HEK293 (cell line): ENCODE measurements around the gene CA11.

Experiments used
- CTCF ChIA-PET: fragments of 350-600 bp; formaldehyde crosslinking; extraction: SDS; loops from one replicate; lab custom pipeline; 2021; ENCODE audit warnings: antibody characterized with exemption; lab: Yijun Ruan, JAX
- POLR2A ChIA-PET: fragments of 300-600 bp; formaldehyde crosslinking; extraction: SDS; loops from one replicate; lab custom pipeline; 2020; ENCODE audit warnings: antibody characterized with exemption, inconsistent platforms; lab: Yijun Ruan, JAX
- H3K27ac ChIP-seq: fragments of 200-500 bp; sonication (Bioruptor generic); 2 replicates; pipeline ENCODE4 v1.5.1; 2014; ENCODE audit warnings: low read depth, low read length, control low read depth, inconsistent platforms; ENCODE audit errors: extremely low read depth
- H3K36me3 ChIP-seq, 2 experiments: fragments of 200-500 bp in 1 of 2; sonication (Bioruptor generic) in 1 of 2; 1 replicate in 1 of 2; 2 replicates in 1 of 2; pipeline ENCODE4 v1.5.1; 2014 to 2017; ENCODE audit warnings: inconsistent platforms in 2 of 2, low read length in 2 of 2; ENCODE audit not compliant: control insufficient read depth in 2 of 2, insufficient read depth in 1 of 2
- H3K4me1 ChIP-seq: fragments of 200-500 bp; sonication (Bioruptor generic); 2 replicates; pipeline ENCODE4 v1.5.1; 2014; ENCODE audit warnings: mild to moderate bottlenecking, low read length, inconsistent platforms; ENCODE audit not compliant: control insufficient read depth, insufficient read depth
- H3K4me3 ChIP-seq: 2 replicates; pipeline ENCODE4 v1.5.1; 2011; ENCODE audit warnings: low read depth, mild to moderate bottlenecking, control low read depth, low read length, moderate library complexity
- H3K9me3 ChIP-seq: fragments of 200-500 bp; sonication (Bioruptor generic); 2 replicates; pipeline ENCODE4 v1.5.1; 2014; ENCODE audit warnings: low read depth, low read length, inconsistent platforms; ENCODE audit not compliant: control insufficient read depth, insufficient read depth
- EGR2 ChIP-seq: fragments of 450-650 bp; formaldehyde crosslinking; IDR thresholded peaks from 2 replicates; pipeline ENCODE4 v1.5.1; 2016; ENCODE audit warnings: low read depth, missing biosample characterization, missing genetic modification characterization
- HIC1 ChIP-seq: fragments of 450-650 bp; formaldehyde crosslinking; IDR thresholded peaks from 2 replicates; pipeline ENCODE4 v1.5.1; 2016; ENCODE audit warnings: missing biosample characterization, missing genetic modification characterization
- HOXD13 ChIP-seq: sonication (generic); formaldehyde crosslinking; IDR thresholded peaks from 2 replicates; pipeline ENCODE4 v1.8.0; 2022; ENCODE audit warnings: missing genetic modification reagents, borderline replicate concordance
- KLF1 ChIP-seq: fragments of 450-650 bp; formaldehyde crosslinking; IDR thresholded peaks from 2 replicates; pipeline ENCODE4 v1.5.1; 2016; ENCODE audit warnings: missing biosample characterization, missing genetic modification characterization
- PRDM2 ChIP-seq: fragments of 450-650 bp; formaldehyde crosslinking; IDR thresholded peaks from 2 replicates; pipeline ENCODE4 v1.5.1; 2016; ENCODE audit warnings: missing biosample characterization, missing genetic modification characterization, borderline replicate concordance
- PRDM4 ChIP-seq: fragments of 450-650 bp; formaldehyde crosslinking; IDR thresholded peaks from 2 replicates; pipeline ENCODE4 v1.5.1; 2017; ENCODE audit warnings: missing biosample characterization, missing genetic modification characterization
- RBAK ChIP-seq: fragments of 450-650 bp; formaldehyde crosslinking; IDR thresholded peaks from 2 replicates; pipeline ENCODE4 v1.5.1; 2016; ENCODE audit warnings: missing biosample characterization, missing genetic modification characterization
- ZBTB10 ChIP-seq: fragments of 450-650 bp; formaldehyde crosslinking; IDR thresholded peaks from 2 replicates; pipeline ENCODE4 v1.5.1; 2016; ENCODE audit warnings: missing biosample characterization, missing genetic modification characterization
- ZBTB20 ChIP-seq: fragments of 450-650 bp; formaldehyde crosslinking; IDR thresholded peaks from 2 replicates; pipeline ENCODE4 v1.5.1; 2016; ENCODE audit warnings: missing biosample characterization, missing genetic modification characterization
- ZFP3 ChIP-seq: fragments of 450-650 bp; formaldehyde crosslinking; IDR thresholded peaks from 2 replicates; pipeline ENCODE4 v1.5.1; 2016; ENCODE audit warnings: low read depth, missing biosample characterization, missing genetic modification characterization
- ZNF148 ChIP-seq: fragments of 450-650 bp; formaldehyde crosslinking; IDR thresholded peaks from 2 replicates; pipeline ENCODE4 v1.5.0; 2017; ENCODE audit warnings: missing biosample characterization, missing genetic modification characterization, borderline replicate concordance
- ZNF184 ChIP-seq: fragments of 450-650 bp; IDR thresholded peaks from 2 replicates; pipeline ENCODE4 v1.5.1; 2018; ENCODE audit warnings: missing biosample characterization, mild to moderate bottlenecking, missing genetic modification characterization
- ZNF211 ChIP-seq: fragments of 450-650 bp; formaldehyde crosslinking; IDR thresholded peaks from 2 replicates; pipeline ENCODE4 v1.5.1; 2016; ENCODE audit warnings: low read depth, missing biosample characterization, missing genetic modification characterization
- ZNF266 ChIP-seq: fragments of 450-650 bp; formaldehyde crosslinking; IDR thresholded peaks from 2 replicates; pipeline ENCODE4 v1.5.1; 2016; ENCODE audit warnings: missing biosample characterization, missing genetic modification characterization, low read depth
- ZNF433 ChIP-seq: fragments of 450-650 bp; formaldehyde crosslinking; IDR thresholded peaks from 2 replicates; pipeline ENCODE4 v1.5.1; 2016; ENCODE audit warnings: missing biosample characterization, missing genetic modification characterization, low read depth
- ZNF513 ChIP-seq: fragments of 450-650 bp; IDR thresholded peaks from 2 replicates; pipeline ENCODE4 v1.5.1; 2018; ENCODE audit warnings: missing biosample characterization, missing genetic modification characterization
- ZNF624 ChIP-seq: fragments of 450-650 bp; formaldehyde crosslinking; IDR thresholded peaks from 2 replicates; pipeline ENCODE4 v1.5.1; 2017; ENCODE audit warnings: missing biosample characterization, missing genetic modification characterization
- ZNF654 ChIP-seq: fragments of 450-650 bp; formaldehyde crosslinking; IDR thresholded peaks from 2 replicates; pipeline ENCODE4 v1.5.1; 2016; ENCODE audit warnings: low read depth, missing biosample characterization, missing genetic modification characterization
- ZNF830 ChIP-seq: fragments of 450-650 bp; IDR thresholded peaks from 2 replicates; pipeline ENCODE4 v1.5.0; 2018; ENCODE audit warnings: missing biosample characterization, missing genetic modification characterization, low read depth, mild to moderate bottlenecking, moderate library complexity
- ZNF843 ChIP-seq: fragments of 450-650 bp; formaldehyde crosslinking; IDR thresholded peaks from 2 replicates; pipeline ENCODE4 v1.5.1; 2016; ENCODE audit warnings: missing biosample characterization, missing genetic modification characterization
- ZSCAN23 ChIP-seq: fragments of 450-650 bp; formaldehyde crosslinking; IDR thresholded peaks from 2 replicates; pipeline ENCODE4 v1.5.1; 2016; ENCODE audit warnings: missing biosample characterization, missing genetic modification characterization

Gene CA11

DNA sequence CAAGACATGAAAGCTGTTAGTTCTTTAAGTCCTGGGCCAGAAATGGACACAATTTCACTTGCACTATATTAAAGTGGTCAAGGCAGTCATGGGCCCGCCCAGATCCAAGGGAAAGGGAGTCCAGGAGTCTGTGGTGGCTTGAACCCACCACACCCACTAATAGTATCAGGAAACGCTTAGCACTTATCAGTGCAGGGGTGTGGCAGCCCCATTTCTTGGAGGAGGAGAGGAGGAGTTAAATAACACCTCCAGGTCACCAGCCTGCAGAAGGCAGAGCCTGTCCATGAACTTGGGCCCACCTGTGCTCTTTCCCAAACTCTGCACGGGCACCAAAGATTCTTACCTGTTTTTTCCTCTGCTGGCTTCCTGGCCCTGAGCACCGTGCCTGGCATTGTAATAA, 32.2 kb upstream of the CA11 start:
- POLR2A ChIA-PET = interaction anchor here (0.9 kb wide), 1 partner anchor 36 kb away, joined by 3 read pairs; no protein-coding TSS in a partner anchor
- Histone ChIP-seq H3K27ac (no peak overlapping the region), H3K4me1 (no peaks in the 10 kb centered on the region; the same call in 1 of the 2 replicates), H3K4me3 (no peak overlapping the region), H3K36me3 (no peaks in the 10 kb centered on the region), H3K9me3 (no peaks in the 10 kb centered on the region)
- CTCF ChIA-PET = interaction anchor here (1.2 to 3.9 kb wide), 2 partner anchors 10 to 164 kb away, joined by 4 to 20 read pairs; no protein-coding TSS in a partner anchor
- no peak for TF ChIP-seq ZFP3 (tag by site-specific recombination)
- no peak for TF ChIP-seq ZNF211 (tag by site-specific recombination)
- no peak for TF ChIP-seq ZBTB10 (tag by site-specific recombination)
- TF ChIP-seq ZNF843 (tag by site-specific recombination) = no peak
- no peak for TF ChIP-seq ZNF513 (tag by site-specific recombination)
- TF ChIP-seq EGR2 (tag by site-specific recombination) = peak; percentile 34; the same call in 1 of the 2 replicates
- peak; percentile 89 for TF ChIP-seq KLF1 (tag by site-specific recombination)
- no peak for TF ChIP-seq ZNF184
- TF ChIP-seq ZNF148 (tag by site-specific recombination) = no peak
- TF ChIP-seq ZNF830 (tag by site-specific recombination) = no peak
- no peak for TF ChIP-seq HOXD13
- no peak for TF ChIP-seq ZNF266 (tag by site-specific recombination)
- TF ChIP-seq ZNF624 (tag by site-specific recombination) = no peak
- TF ChIP-seq ZNF433 = no peak
- TF ChIP-seq ZNF654 (tag by site-specific recombination) = no peak
- TF ChIP-seq ZSCAN23 (tag by site-specific recombination) = no peak
- TF ChIP-seq PRDM4 (tag by site-specific recombination) = no peak
- TF ChIP-seq PRDM2 (tag by site-specific recombination) = no peak
- no peak for TF ChIP-seq ZBTB20 (tag by site-specific recombination)
- TF ChIP-seq HIC1 (tag by site-specific recombination) = no peak
- no peak for TF ChIP-seq RBAK (tag by site-specific recombination)
